Suprapubic skin (tissue), 4 donors: ENCODE measurements around the gene STAG1.

Experiments used
- CTCF ChIP-seq, 2 donors: fragments of 200-600 bp in 1 of 2; fragments of 450-650 bp in 1 of 2; sonication (generic) in 1 of 2; IDR thresholded peaks; one replicate each; pipeline ENCODE4 v1.5.1; 2016 to 2019; ENCODE audit warnings: antibody characterized with exemption in 2 of 2, mild to moderate bottlenecking in 1 of 2, moderate library complexity in 1 of 2
- EP300 ChIP-seq: sonication (generic); formaldehyde crosslinking; IDR thresholded peaks from one replicate; pipeline ENCODE4 v1.6.1; 2017; ENCODE audit warnings: antibody characterized with exemption
- POLR2A ChIP-seq, 2 donors: fragments of 450-650 bp; IDR thresholded peaks; one replicate each; pipeline ENCODE4 v1.6.1; 2017; ENCODE audit warnings: antibody characterized with exemption in 2 of 2, mild to moderate bottlenecking in 2 of 2, moderate library complexity in 2 of 2
- POLR2AphosphoS5 ChIP-seq, 3 donors: sonication (generic); formaldehyde crosslinking; IDR thresholded peaks; one replicate each; pipeline ENCODE4 v1.6.1; 2017; ENCODE audit warnings: antibody characterized with exemption in 3 of 3

DNA sequence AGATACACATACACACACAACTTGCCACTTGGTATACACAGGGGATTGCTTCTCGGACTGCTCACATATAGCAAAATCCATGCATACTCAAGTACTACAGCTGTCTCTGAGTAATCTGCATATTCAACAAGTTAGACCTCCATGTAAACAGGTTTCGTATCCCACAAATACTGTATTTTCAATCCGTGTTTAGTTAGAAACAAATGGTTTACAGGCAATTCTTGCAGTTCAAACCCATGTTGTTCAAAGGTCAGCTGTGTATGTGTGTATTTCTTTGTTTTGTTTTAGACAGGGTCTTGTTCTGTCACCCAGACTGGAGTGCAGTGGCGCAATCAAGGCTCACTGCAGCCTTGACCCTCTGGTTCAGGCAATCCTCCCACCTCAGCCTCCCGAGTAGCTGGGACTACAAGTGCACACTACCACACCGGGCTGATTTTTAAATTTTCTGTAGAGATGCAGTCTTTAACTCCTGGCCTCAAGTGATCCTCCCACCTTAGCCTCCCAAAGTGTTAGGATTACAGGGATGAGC is 253.2 kb downstream of the STAG1 start:
- TF ChIP-seq CTCF (IDR thresholded peaks at IDR 0.05) (no peak), POLR2A (IDR thresholded peaks at IDR 0.05) (no peak), POLR2AphosphoS5 (IDR thresholded peaks at IDR 0.05) (no peak), EP300 (no peak)
